Mononuclear cell (primary cell): ENCODE measurements around the gene TIAM2. TPM values are rescaled to one million over a fixed set of nuclear protein-coding genes. Genes with fewer than 3 reads are reported as not detected.
"Not testable (repeated sequence)": the region's sequence is repeated elsewhere in the genome, so short reads cannot be mapped to it uniquely, and the experiment has no call there.

Experiments
- H3K27me3 ChIP-seq: 2 replicates; pipeline ENCODE4 v1.6.0; 2011; ENCODE audit warnings: low read length, control low read depth; ENCODE audit not compliant: insufficient read depth
- H3K4me1 ChIP-seq: 2 replicates; pipeline ENCODE4 v1.5.1; 2011; ENCODE audit warnings: mild to moderate bottlenecking, low read length, control low read depth; ENCODE audit not compliant: insufficient read depth
- H3K4me3 ChIP-seq: 2 replicates; pipeline ENCODE4 v1.5.1; 2011; ENCODE audit warnings: mild to moderate bottlenecking, low read length, moderate library complexity
- H3K9me3 ChIP-seq: 2 replicates; pipeline ENCODE4 v1.5.1; 2011; ENCODE audit warnings: low read depth, mild to moderate bottlenecking, control low read depth, low read length
- total RNA-seq: library from RNA; depleted of rRNA; stranded (reverse); fragments of >200 nt; gene quantifications from one replicate; pipeline ENCODE4 v1.2.3, GENCODE V29; 2012

The TIAM2 gene
- total RNA-seq, 1 donor: 2.8 TPM

GRCh38 chr6:155224618-155225017 is 229.5 kb downstream of the TIAM2 start:
- Histone ChIP-seq H3K4me1 (peaks cover 52% of the 10 kb centered on the region), H3K27me3 (no peaks in the 10 kb centered on the region), H3K4me3 (no peak overlapping the region), H3K9me3 (no peaks in the 10 kb centered on the region)

- H3K4me1 ChIP-seq: peaks cover 30% of the 10 kb centered on the region
- H3K27me3 ChIP-seq: no peaks in the 10 kb centered on the region
- no peaks in the 10 kb centered on the region for H3K9me3 ChIP-seq
- no peak overlapping the region for H3K4me3 ChIP-seq
These were observed 231.9 kb downstream of the TIAM2 start for GRCh38 chr6:155227046-155227445.

GRCh38 chr6:155228546-155229166 is 233.5 kb downstream of the TIAM2 start:
- H3K4me3 ChIP-seq: no peak overlapping the region
- no peaks in the 10 kb centered on the region for H3K9me3 ChIP-seq
- H3K4me1 ChIP-seq: peaks cover 17% of the 10 kb centered on the region
- H3K27me3 ChIP-seq: no peaks in the 10 kb centered on the region

- not testable (repeated sequence) for H3K4me1 ChIP-seq, H3K27me3 ChIP-seq, H3K9me3 ChIP-seq, H3K4me3 ChIP-seq
These were observed 235.9 kb downstream of the TIAM2 start for GRCh38 chr6:155230975-155231374.

- Histone ChIP-seq H3K4me3 (no peak overlapping the region), H3K9me3 (no peaks in the 10 kb centered on the region), H3K27me3 (no peaks in the 10 kb centered on the region), H3K4me1 (no peaks in the 10 kb centered on the region)
These were observed 237.7 kb downstream of the TIAM2 start for GRCh38 chr6:155232848-155233247.

GRCh38 chr6:155234167-155234566 is 239.1 kb downstream of the TIAM2 start:
- H3K4me3 ChIP-seq: no peak overlapping the region
- no peaks in the 10 kb centered on the region for H3K27me3 ChIP-seq
- H3K4me1 ChIP-seq: no peaks in the 10 kb centered on the region
- no peaks in the 10 kb centered on the region for H3K9me3 ChIP-seq

- Histone ChIP-seq H3K4me3 (no peak overlapping the region), H3K9me3 (no peaks in the 10 kb centered on the region), H3K27me3 (no peaks in the 10 kb centered on the region), H3K4me1 (no peaks in the 10 kb centered on the region)
These were observed 239.6 kb downstream of the TIAM2 start for GRCh38 chr6:155234687-155235086.

- Histone ChIP-seq H3K9me3 (no peaks in the 10 kb centered on the region), H3K4me3 (no peak overlapping the region), H3K27me3 (no peaks in the 10 kb centered on the region), H3K4me1 (no peaks in the 10 kb centered on the region)
These were observed 240.0 kb downstream of the TIAM2 start for GRCh38 chr6:155235087-155235486.

GRCh38 chr6:155237613-155238012 is 242.5 kb downstream of the TIAM2 start:
- no peaks in the 10 kb centered on the region for H3K27me3 ChIP-seq
- no peaks in the 10 kb centered on the region for H3K4me1 ChIP-seq
- H3K4me3 ChIP-seq: no peak overlapping the region
- H3K9me3 ChIP-seq: no peaks in the 10 kb centered on the region

GRCh38 chr6:155240905-155241600 is 245.9 kb downstream of the TIAM2 start:
- Histone ChIP-seq H3K27me3 (no peaks in the 10 kb centered on the region), H3K9me3 (no peaks in the 10 kb centered on the region), H3K4me1 (no peaks in the 10 kb centered on the region), H3K4me3 (no peak overlapping the region)

- no peaks in the 10 kb centered on the region for H3K9me3 ChIP-seq
- no peaks in the 10 kb centered on the region for H3K27me3 ChIP-seq
- no peaks in the 10 kb centered on the region for H3K4me1 ChIP-seq
- no peak overlapping the region for H3K4me3 ChIP-seq
These were observed 246.9 kb downstream of the TIAM2 start for GRCh38 chr6:155241966-155242365.

- no peaks in the 10 kb centered on the region for H3K27me3 ChIP-seq
- H3K4me1 ChIP-seq: no peaks in the 10 kb centered on the region
- no peaks in the 10 kb centered on the region for H3K9me3 ChIP-seq
- H3K4me3 ChIP-seq: no peak overlapping the region
These were observed 249.3 kb downstream of the TIAM2 start for GRCh38 chr6:155244434-155244833.

GRCh38 chr6:155245193-155245592 is 250.1 kb downstream of the TIAM2 start:
- Histone ChIP-seq H3K4me3 (no peak overlapping the region), H3K27me3 (no peaks in the 10 kb centered on the region), H3K9me3 (no peaks in the 10 kb centered on the region), H3K4me1 (no peaks in the 10 kb centered on the region)

- Histone ChIP-seq H3K4me3 (no peak overlapping the region), H3K27me3 (no peaks in the 10 kb centered on the region), H3K4me1 (no peaks in the 10 kb centered on the region), H3K9me3 (no peaks in the 10 kb centered on the region)
These were observed 250.7 kb downstream of the TIAM2 start for GRCh38 chr6:155245831-155246230.

GRCh38 chr6:155246825-155247224 is 251.7 kb downstream of the TIAM2 start:
- H3K27me3 ChIP-seq: no peaks in the 10 kb centered on the region
- no peaks in the 10 kb centered on the region for H3K4me1 ChIP-seq
- no peak overlapping the region for H3K4me3 ChIP-seq
- H3K9me3 ChIP-seq: no peaks in the 10 kb centered on the region

GRCh38 chr6:155247618-155248007 is 252.5 kb downstream of the TIAM2 start:
- H3K4me3 ChIP-seq: no peak overlapping the region
- H3K9me3 ChIP-seq: no peaks in the 10 kb centered on the region
- no peaks in the 10 kb centered on the region for H3K27me3 ChIP-seq
- H3K4me1 ChIP-seq: no peaks in the 10 kb centered on the region
